HepG2 (cell line): ENCODE measurements around the gene LSM2. TPM values are rescaled to one million over a fixed set of nuclear protein-coding genes. Genes with fewer than 3 reads are reported as not detected.

Experiments used
- ATAC-seq: fragments of 200-7000 bp; cut with Tn5 transposase; 3 replicates; pipeline ENCODE4 v1.9.1; 2020; ENCODE audit warnings: mild to moderate bottlenecking, moderate library complexity
- BruUV-seq: library from RNA; stranded (reverse); fragments of 400-500 nt; replicated peaks from 2 replicates; lab custom pipeline; 2021; lab: Mats Ljungman, UMichigan
- CTCF ChIA-PET: fragments of 300-600 bp; formaldehyde crosslinking; extraction: SDS; loops from one replicate; lab custom pipeline; 2021; ENCODE audit warnings: low total read pairs, inconsistent platforms, low intra/inter-chr PET ratio; lab: Yijun Ruan, JAX
- POLR2A ChIA-PET: fragments of 350-600 bp; sonication (Branson Sonifier 250); formaldehyde crosslinking; loops from one replicate; lab custom pipeline; 2020; ENCODE audit warnings: antibody characterized with exemption, inconsistent platforms; lab: Yijun Ruan, JAX
- DNase-seq: peaks from one replicate; pipeline ENCODE4 v3.0.0-alpha.2; 2015; ENCODE audit warnings: low spot score
- FAIRE-seq: peaks from 3 replicates; lab custom pipeline; 2011; peaks lifted over from hg19 to GRCh38; lab: Jason Lieb, UNC
- H2AFZ ChIP-seq: one replicate; pipeline ENCODE4 v1.6.1; 2011; ENCODE audit warnings: low read length, inconsistent platforms
- H3K27ac ChIP-seq: fragments of 300-600 bp; 3 replicates; pipeline ENCODE4 v1.8.0; 2011; ENCODE audit warnings: mixed run types, mild to moderate bottlenecking, mixed read lengths, low read length, inconsistent platforms; ENCODE audit not compliant: insufficient read depth; ENCODE audit errors: extremely low read length
- H3K27me3 ChIP-seq, 2 experiments: fragments of 200-600 bp in 1 of 2; 2 replicates in 1 of 2; 3 replicates in 1 of 2; pipeline versions ENCODE4 v1.6.0 to v1.8.0; 2011; ENCODE audit warnings: low read length in 2 of 2, mild to moderate bottlenecking in 2 of 2, moderate library complexity in 2 of 2, inconsistent platforms in 1 of 2; ENCODE audit not compliant: insufficient read depth in 2 of 2, control insufficient read depth in 1 of 2
- H3K36me3 ChIP-seq, 2 experiments: fragments of 200-600 bp in 1 of 2; replicated peaks in 1 of 2; 2 replicates in 1 of 2; 3 replicates in 1 of 2; pipeline versions ENCODE4 v1.5.1 to v1.8.0; 2011; ENCODE audit warnings: low read length in 2 of 2, inconsistent platforms in 1 of 2; ENCODE audit not compliant: insufficient read depth in 2 of 2, control insufficient read depth in 1 of 2
- H3K4me1 ChIP-seq: 2 replicates; pipeline ENCODE4 v1.5.1; 2012; ENCODE audit warnings: low read length, inconsistent platforms; ENCODE audit not compliant: insufficient read depth
- H3K4me2 ChIP-seq: 2 replicates; pipeline ENCODE4 v1.6.0; 2011; ENCODE audit warnings: low read depth, low read length, inconsistent platforms
- H3K4me3 ChIP-seq, 3 experiments: fragments of 200-600 bp in 1 of 3; sonication (generic), shearing (Covaris generic) in 1 of 3; replicated peaks in 1 of 3; 2 replicates each; pipeline ENCODE4 v1.5.1; 2011 to 2016; ENCODE audit warnings: low read length in 3 of 3, inconsistent platforms in 2 of 3, low read depth in 2 of 3, mild to moderate bottlenecking in 2 of 3, control low read depth in 1 of 3, mixed read lengths in 1 of 3; ENCODE audit not compliant: insufficient read depth in 1 of 3
- H3K79me2 ChIP-seq: one replicate; pipeline ENCODE4 v1.6.1; 2011; ENCODE audit warnings: low read length, inconsistent platforms; ENCODE audit not compliant: insufficient read depth
- H3K9ac ChIP-seq: 2 replicates; pipeline ENCODE4 v1.6.0; 2011; ENCODE audit warnings: mild to moderate bottlenecking, low read depth, low read length, inconsistent platforms; ENCODE audit not compliant: insufficient read depth
- H3K9me3 ChIP-seq: 2 replicates; pipeline ENCODE4 v1.5.1; 2012; ENCODE audit warnings: mild to moderate bottlenecking, low read length
- H4K20me1 ChIP-seq: 2 replicates; pipeline ENCODE4 v1.6.0; 2011; ENCODE audit warnings: inconsistent platforms, mild to moderate bottlenecking, low read length, moderate library complexity; ENCODE audit not compliant: insufficient read depth
- AKAP8 ChIP-seq: sonication (generic); formaldehyde crosslinking; IDR thresholded peaks from 2 replicates; pipeline ENCODE4 v1.5.1; 2020; ENCODE audit warnings: mild to moderate bottlenecking, missing genetic modification reagents
- CAMTA2 ChIP-seq: sonication (generic); formaldehyde crosslinking; IDR thresholded peaks from 2 replicates; pipeline ENCODE4 v1.4.0; 2020; ENCODE audit warnings: mild to moderate bottlenecking, missing genetic modification reagents, borderline replicate concordance
- CHD2 ChIP-seq: IDR thresholded peaks from 2 replicates; pipeline ENCODE4 v1.6.1; 2011; ENCODE audit warnings: low read depth, low read length, improper control_type of control experiment
- HES4 ChIP-seq: sonication (generic); formaldehyde crosslinking; IDR thresholded peaks from 2 replicates; pipeline ENCODE4 v1.9.0; 2021; ENCODE audit warnings: mild to moderate bottlenecking, missing genetic modification reagents, borderline replicate concordance
- HOXA5 ChIP-seq: sonication (generic); formaldehyde crosslinking; IDR thresholded peaks from 2 replicates; pipeline ENCODE4 v1.4.0; 2020; ENCODE audit warnings: missing genetic modification reagents
- MLLT10 ChIP-seq: sonication (generic); formaldehyde crosslinking; IDR thresholded peaks from 2 replicates; pipeline ENCODE4 v1.4.0; 2020; ENCODE audit warnings: missing genetic modification reagents
- PCBP2 ChIP-seq: fragments of 200-400 bp; formaldehyde crosslinking; optimal IDR thresholded peaks from 2 replicates; pipeline ENCODE3; 2018; ENCODE audit warnings: low read length, low read depth; ENCODE audit not compliant: poor library complexity, severe bottlenecking
- RFX3 ChIP-seq: IDR thresholded peaks from 2 replicates; pipeline ENCODE4 v1.6.1; 2016; ENCODE audit warnings: missing biosample characterization, missing genetic modification reagents
- THYN1 ChIP-seq: sonication (generic); formaldehyde crosslinking; IDR thresholded peaks from 2 replicates; pipeline ENCODE4 v1.8.1; 2023; ENCODE audit warnings: low read depth, mild to moderate bottlenecking, moderate library complexity, missing genetic modification reagents, borderline replicate concordance
- TOPORS ChIP-seq: sonication (generic); formaldehyde crosslinking; IDR thresholded peaks from 2 replicates; pipeline ENCODE4 v1.8.0; 2023; ENCODE audit warnings: mild to moderate bottlenecking, missing genetic modification reagents
- ZBTB20 ChIP-seq: sonication (generic); formaldehyde crosslinking; IDR thresholded peaks from 2 replicates; pipeline ENCODE4 v1.8.1; 2023; ENCODE audit warnings: missing genetic modification reagents, low read depth, mild to moderate bottlenecking, borderline replicate concordance
- ZNF432 ChIP-seq: sonication (generic); formaldehyde crosslinking; IDR thresholded peaks from 2 replicates; pipeline ENCODE4 v1.5.0; 2020; ENCODE audit warnings: missing genetic modification reagents, mild to moderate bottlenecking, borderline replicate concordance
- ZNF776 ChIP-seq: sonication (generic); formaldehyde crosslinking; IDR thresholded peaks from 2 replicates; pipeline ENCODE4 v1.4.0; 2020; ENCODE audit warnings: mild to moderate bottlenecking, missing genetic modification reagents
- ZNF878 ChIP-seq: sonication (generic); formaldehyde crosslinking; IDR thresholded peaks from 2 replicates; pipeline ENCODE4 v1.8.1; 2023; ENCODE audit warnings: mild to moderate bottlenecking, missing genetic modification reagents, moderate library complexity
- WGBS: methylation state at CpG from one replicate; pipeline ENCODE4 v1.1.6; 2017; ENCODE audit warnings: low lambda C conversion rate; 5-methylcytosine and 5-hydroxymethylcytosine counted together
- in situ Hi-C: cut with HindIII; loops from 2 replicates; pipeline ENCODE4 v1.10.0; 2017; ENCODE audit warnings: low pct_unique_long_range_greater_than_20kb; ENCODE audit not compliant: extremely low pct_ligation_motif_present
- intact Hi-C: fragments of 100-400 bp; cut with micrococcal nuclease; formaldehyde crosslinking; loops from one replicate; pipeline ENCODE4 v1.10.0; 2022; ENCODE audit not compliant: unreplicated experiment
- polyA plus RNA-seq, 8 experiments: library from polyadenylated mRNA; depleted of rRNA in 3 of 8; stranded (reverse) in 7 of 8; unstranded in 1 of 8; fragments of >200 nt; fragmentation: Illumina TruSeq in 4 of 8; extraction: Trizol in 4 of 8; gene quantifications; 2 replicates each; pipeline versions ENCODE4 v1.2.1 to v1.2.3, GENCODE V29; 2011 to 2016; ENCODE audit warnings: low read depth in 4 of 8, missing spikeins in 1 of 8, mixed read lengths in 1 of 8; ENCODE audit not compliant: insufficient read depth in 1 of 8
- total RNA-seq, 5 experiments: library from RNA; depleted of rRNA; stranded (reverse); fragments of >200 nt; fragmentation: Illumina TruSeq; extraction: Trizol; gene quantifications; 2 replicates each; pipeline ENCODE4 v1.2.3, GENCODE V29; 2016; ENCODE audit warnings: low read depth in 1 of 5
- TF ChIP-seq, protein P1 (sequence below): sonication (generic); formaldehyde crosslinking; IDR thresholded peaks from 2 replicates; pipeline ENCODE4 v1.8.0; 2022; ENCODE audit warnings: missing genetic modification reagents, low read depth, mild to moderate bottlenecking, borderline replicate concordance
- TF ChIP-seq, protein P2 (sequence below): sonication (generic); formaldehyde crosslinking; IDR thresholded peaks from 2 replicates; pipeline ENCODE4 v1.5.0; 2020; ENCODE audit warnings: mild to moderate bottlenecking, missing genetic modification reagents, borderline replicate concordance
- TF ChIP-seq, protein P3 (sequence below): sonication (generic); formaldehyde crosslinking; IDR thresholded peaks from 2 replicates; pipeline ENCODE4 v1.4.0; 2020; ENCODE audit warnings: missing genetic modification reagents
- TF ChIP-seq, protein P4 (sequence below): sonication (generic); formaldehyde crosslinking; IDR thresholded peaks from 2 replicates; pipeline ENCODE4 v1.8.1; 2022; ENCODE audit warnings: mild to moderate bottlenecking, missing genetic modification reagents

LSM2 gene
- total and polyA plus RNA-seq, 2 of the 13 experiments (the other 11 are each of a cell fraction or from before 2014, with no cell fraction given), result 69.4 to 90.5 TPM

DNA sequence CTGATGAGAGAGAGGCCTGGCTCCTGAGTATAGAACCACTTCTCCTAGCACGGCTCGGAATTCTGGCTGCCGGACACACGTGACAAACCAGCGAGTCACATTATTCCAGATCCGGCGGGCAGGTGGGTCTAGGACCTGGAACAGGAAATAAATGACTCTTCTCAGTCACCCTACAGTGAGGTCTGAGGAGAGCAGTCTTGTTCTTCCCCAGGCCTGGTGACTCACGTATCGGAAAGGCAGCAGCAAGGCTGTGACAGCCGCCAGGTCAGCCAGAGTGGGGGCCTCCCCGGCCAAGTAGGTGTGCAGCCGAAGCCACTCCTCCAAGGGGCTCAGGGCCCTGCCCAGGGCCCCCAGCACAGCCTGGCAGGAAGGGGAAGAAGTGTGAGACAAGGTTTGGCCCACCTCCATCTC, 14.0 kb downstream of the LSM2 start:
- POLR2A ChIA-PET, result interaction anchor here (2.0 to 3.6 kb wide), 4 partner anchors 22 to 56 kb away, joined by 5 to 40 read pairs (median 9); partner anchors contain the start of genes CLIC1, HSPA1A, HSPA1B and HSPA1L
- DNase-seq (no peak), FAIRE-seq (no peak), ATAC-seq (no peak)
- BruUV-seq, result no TSS peak
- Histone ChIP-seq H3K27me3 (no peaks in the 10 kb centered on the region; a peak in 1 of 5 replicates), H3K9ac (no peak overlapping the region), H3K79me2 (peaks cover 22% of the 10 kb centered on the region), H3K4me3 (no peak overlapping the region), H3K4me2 (no peak overlapping the region), H4K20me1 (no peaks in the 10 kb centered on the region), H3K36me3 (peaks cover 9 to 30% of the 10 kb centered on the region in 2 experiments), H3K4me1 (peaks cover 25% of the 10 kb centered on the region), H3K9me3 (no peaks in the 10 kb centered on the region), H2AFZ (no peak overlapping the region), H3K27ac (no peak overlapping the region)
- TF ChIP-seq THYN1 (CRISPR knock-in tag) (no peak), ZNF878 (CRISPR knock-in tag) (no peak), ZBTB20 (no peak), HOXA5 (CRISPR knock-in tag) (no peak), CHD2 (no peak), PCBP2 (no peak), TOPORS (CRISPR knock-in tag) (no peak), ZNF432 (CRISPR knock-in tag) (no peak), HES4 (CRISPR knock-in tag) (no peak), AKAP8 (no peak), RFX3 (CRISPR knock-in tag) (no peak), MLLT10 (no peak), ZNF776 (CRISPR knock-in tag) (no peak), CAMTA2 (CRISPR knock-in tag) (no peak)
- TF ChIP-seq, protein P1, sequence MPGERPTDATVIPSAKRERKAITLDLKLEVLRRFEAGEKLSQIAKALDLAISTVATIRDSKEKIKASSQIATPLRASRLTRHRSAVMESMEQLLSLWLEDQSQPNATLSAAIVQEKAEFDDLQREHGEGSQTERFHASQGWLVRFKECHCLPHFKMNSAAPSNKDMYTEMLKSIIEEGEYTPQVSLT, result no peak
- TF ChIP-seq, protein P2, sequence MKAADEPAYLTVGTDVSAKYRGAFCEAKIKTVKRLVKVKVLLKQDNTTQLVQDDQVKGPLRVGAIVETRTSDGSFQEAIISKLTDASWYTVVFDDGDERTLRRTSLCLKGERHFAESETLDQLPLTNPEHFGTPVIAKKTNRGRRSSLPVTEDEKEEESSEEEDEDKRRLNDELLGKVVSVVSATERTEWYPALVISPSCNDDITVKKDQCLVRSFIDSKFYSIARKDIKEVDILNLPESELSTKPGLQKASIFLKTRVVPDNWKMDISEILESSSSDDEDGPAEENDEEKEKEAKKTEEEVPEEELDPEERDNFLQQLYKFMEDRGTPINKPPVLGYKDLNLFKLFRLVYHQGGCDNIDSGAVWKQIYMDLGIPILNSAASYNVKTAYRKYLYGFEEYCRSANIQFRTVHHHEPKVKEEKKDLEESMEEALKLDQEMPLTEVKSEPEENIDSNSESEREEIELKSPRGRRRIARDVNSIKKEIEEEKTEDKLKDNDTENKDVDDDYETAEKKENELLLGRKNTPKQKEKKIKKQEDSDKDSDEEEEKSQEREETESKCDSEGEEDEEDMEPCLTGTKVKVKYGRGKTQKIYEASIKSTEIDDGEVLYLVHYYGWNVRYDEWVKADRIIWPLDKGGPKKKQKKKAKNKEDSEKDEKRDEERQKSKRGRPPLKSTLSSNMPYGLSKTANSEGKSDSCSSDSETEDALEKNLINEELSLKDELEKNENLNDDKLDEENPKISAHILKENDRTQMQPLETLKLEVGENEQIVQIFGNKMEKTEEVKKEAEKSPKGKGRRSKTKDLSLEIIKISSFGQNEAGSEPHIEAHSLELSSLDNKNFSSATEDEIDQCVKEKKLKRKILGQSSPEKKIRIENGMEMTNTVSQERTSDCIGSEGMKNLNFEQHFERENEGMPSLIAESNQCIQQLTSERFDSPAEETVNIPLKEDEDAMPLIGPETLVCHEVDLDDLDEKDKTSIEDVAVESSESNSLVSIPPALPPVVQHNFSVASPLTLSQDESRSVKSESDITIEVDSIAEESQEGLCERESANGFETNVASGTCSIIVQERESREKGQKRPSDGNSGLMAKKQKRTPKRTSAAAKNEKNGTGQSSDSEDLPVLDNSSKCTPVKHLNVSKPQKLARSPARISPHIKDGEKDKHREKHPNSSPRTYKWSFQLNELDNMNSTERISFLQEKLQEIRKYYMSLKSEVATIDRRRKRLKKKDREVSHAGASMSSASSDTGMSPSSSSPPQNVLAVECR (CRISPR knock-in tag), result no peak
- TF ChIP-seq, protein P3, sequence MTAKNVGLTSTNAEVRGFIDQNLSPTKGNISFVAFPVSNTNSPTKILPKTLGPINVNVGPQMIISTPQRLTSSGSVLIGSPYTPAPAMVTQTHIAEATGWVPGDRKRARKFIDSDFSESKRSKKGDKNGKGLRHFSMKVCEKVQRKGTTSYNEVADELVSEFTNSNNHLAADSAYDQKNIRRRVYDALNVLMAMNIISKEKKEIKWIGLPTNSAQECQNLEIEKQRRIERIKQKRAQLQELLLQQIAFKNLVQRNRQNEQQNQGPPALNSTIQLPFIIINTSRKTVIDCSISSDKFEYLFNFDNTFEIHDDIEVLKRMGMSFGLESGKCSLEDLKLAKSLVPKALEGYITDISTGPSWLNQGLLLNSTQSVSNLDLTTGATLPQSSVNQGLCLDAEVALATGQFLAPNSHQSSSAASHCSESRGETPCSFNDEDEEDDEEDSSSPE, result no peak
- TF ChIP-seq, protein P4, sequence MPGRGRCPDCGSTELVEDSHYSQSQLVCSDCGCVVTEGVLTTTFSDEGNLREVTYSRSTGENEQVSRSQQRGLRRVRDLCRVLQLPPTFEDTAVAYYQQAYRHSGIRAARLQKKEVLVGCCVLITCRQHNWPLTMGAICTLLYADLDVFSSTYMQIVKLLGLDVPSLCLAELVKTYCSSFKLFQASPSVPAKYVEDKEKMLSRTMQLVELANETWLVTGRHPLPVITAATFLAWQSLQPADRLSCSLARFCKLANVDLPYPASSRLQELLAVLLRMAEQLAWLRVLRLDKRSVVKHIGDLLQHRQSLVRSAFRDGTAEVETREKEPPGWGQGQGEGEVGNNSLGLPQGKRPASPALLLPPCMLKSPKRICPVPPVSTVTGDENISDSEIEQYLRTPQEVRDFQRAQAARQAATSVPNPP (CRISPR knock-in tag), result no peak
- 97% methylated on average over 11 of the region's 12 CpGs for WGBS
- in situ Hi-C loops (no loop called here), intact Hi-C loops (no loop called here)
- CTCF ChIA-PET, result interaction anchor here (2.6 kb wide), 1 partner anchor 38 kb away, joined by 10 read pairs; no protein-coding TSS in a partner anchor
